ENCODE measurements around the gene CREBZF.
"Not testable (repeated sequence)": the region's sequence is repeated elsewhere in the genome, so short reads cannot be mapped to it uniquely, and the experiment has no call there.

Gene CREBZF

DNA sequence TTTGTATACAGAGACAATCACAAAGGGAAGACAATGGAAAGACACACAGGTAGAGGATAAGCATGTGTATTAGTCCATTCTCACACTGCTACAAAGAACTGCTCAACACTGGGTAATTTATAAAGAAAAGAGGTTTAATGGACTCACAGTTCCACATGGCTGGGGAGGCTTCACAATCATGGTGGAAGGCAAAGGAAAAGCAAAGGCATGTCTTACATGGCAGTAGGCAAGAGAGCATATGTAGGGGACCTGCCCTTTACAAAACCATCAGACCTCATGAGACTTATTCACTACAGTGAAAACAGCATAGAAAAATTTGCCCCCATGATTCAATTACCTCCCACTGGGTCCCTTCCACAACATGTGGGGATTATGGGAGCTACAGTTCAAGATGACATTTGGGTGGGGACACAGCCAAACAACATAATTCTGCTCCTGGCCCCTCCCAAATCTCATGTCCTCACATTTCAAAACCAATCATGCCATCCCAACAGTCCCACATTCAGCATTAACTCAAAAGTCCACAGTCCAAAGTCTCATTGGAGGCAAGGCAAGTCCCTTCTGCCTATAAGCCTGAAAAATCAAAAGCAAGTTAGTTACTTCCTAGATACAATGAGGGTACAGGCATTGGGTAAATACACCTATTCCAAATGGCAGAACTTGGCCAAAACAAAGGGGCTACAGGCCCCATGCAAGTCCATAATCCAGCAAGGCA, 6.2 kb upstream of the CREBZF start:
- not testable (repeated sequence) for DNase-seq

DNA sequence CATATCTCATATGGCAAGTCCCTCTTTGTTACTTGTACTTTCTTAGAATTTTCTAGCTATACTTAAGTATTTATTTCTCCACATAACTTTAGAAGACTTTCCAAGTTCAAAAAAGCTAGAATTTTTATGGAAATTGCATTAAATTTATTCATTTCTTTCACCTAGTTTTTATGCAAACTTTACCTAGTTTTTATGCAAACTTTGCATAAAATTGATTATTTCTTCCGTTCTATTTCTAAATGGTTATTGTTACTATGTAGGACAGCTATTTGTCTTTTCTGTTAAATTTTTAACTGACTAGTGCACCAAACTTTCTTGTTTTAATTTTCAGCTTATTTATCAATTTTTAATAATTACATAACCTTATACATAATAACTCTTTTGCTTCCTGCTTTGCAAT, 3.2 kb upstream of the CREBZF start:
- no peak for DNase-seq

DNA sequence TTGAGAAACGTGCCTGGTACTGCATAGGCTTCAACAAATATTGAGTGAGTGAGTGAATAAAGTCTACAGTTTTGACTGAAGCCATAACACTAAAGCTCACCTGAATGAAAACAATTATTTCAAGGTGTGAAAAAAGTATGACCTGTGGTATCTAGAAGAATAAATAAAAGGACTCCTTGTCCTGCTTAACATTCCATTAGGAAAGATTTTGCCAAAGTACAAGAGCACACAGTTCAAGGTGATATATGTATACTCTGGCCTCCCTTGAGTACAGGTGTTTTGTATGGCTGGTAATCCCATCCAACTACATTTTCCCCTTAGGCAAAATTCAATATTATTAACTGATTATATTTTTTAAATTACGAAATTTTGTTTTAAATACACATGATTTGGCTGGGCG, 1.8 kb upstream of the CREBZF start:
- DNase-seq, result no peak

DNA sequence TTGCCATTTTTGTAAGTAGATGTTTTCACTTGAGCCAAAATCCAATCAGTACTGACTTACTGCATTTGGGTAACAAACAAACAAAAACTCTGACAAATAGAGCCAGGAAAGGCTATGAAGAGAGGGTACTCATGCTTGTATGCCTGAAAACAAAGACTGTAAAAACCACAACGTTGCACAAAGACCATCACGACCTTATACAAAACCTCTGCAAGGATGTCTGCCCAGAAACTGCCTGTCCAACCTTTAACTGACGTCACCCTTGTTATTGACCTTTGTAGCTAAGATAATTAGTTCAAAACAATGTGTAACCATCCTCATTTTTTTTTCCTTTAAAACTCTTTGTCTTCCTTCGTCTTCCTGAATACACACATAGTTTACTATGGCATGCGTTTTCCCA, 804 bp upstream of the CREBZF start:
- DNase-seq, result peak; percentile 29

DNA sequence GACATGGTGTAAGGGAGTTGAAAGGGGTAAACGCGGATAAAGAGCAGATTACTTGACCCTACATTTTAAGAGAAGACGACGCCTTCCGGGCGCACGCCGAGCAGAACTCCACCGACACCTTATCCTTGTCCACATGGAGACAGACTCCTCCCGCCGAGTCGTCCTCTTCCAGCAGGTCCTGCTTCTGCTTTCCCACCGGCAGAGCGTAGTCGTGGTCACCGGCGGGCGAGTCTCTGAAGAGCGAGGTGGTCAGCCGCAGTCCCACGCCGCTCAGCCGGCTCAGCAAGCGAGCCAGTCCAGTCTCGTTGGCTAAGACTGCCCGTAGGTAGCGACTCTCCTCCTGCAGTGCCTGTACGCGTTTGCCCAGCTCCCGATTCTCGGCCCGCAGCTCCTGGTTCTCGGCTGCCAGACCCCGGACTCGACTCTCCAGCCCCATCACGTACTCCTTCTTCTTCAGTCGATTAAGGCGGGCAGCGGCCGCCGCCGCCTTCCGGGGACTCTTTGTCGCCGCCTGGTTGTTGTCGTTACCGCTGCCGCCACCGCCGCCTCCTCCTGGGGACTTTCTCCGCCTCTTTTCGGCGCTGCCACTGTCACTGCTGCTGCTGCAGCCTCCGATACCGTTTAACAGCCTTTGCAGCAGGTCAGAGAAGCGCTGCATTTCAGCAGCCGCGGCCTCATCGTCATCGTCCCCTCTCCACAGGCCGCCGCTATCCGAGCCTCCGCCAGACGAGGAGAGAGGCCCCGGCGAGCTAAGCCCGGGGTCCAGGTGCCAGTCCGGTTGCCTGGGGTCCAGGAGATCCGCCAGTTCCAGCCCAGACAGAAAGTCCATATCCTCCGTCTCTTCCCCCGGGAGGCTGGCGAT, 945 bp downstream of the CREBZF start:
- peak; percentile 92 for DNase-seq

DNA sequence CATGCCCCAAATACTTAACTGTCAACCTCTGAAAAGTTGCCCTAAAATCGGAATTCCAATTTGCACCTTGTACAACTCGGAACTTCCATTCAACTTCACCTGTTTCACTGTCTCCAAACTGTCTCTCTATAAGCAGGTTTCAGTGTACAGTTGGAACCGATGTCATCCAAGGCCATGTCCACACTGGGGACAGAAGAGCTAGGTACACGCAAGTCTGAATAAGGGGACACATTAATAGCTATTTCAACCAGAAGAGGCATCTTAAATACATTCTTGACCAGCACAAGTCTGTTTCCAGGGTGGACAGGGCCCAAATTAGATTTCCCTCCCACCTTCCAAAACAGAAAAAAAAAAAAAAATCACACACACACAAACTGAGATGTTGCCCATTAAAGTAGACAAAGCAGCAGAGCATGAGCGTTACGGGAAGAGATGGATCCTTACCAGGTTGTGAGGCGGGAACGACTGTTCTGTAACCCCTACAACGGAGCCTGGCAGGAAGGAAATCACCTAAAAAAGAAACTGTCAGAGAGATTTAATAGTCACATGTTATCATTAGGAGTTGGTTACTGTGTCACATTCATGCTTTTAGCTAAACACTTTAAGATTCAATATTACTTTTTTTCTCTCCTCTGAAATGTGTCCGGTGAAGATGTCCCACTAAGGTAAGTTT, 1.7 kb downstream of the CREBZF start:
- peak; percentile 35 for DNase-seq

DNA sequence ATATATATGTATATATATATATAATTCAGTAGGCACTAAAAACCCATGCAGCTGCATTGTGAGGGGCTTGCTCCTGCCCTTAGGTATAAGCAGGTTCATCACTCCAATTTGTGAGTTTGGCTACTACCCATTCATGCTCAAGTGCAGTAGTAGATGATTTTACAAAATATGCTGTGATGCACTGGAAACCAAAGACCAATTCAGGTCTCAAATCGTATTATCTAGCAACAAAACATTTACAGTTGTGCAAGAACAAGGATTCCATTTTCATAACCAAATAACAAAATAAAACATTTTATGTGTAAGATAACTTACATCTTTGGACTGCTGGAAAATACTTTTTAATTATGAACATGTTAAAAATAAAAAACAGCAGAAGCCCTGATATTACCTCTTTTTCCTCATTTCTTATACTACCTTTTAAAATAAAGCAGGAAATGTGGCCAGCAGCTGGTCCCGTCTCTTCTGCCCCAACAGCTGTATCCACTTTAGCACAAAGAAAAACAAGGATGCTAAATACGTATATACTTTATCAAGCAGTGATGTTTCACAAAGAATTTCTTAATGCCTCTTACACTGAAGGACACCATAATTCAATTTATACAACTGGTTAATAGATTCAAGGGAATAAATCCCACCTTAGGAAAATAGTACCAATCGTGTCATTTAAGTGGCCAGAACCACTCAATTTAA, 2.8 kb downstream of the CREBZF start:
- DNase-seq, result no peak

DNA sequence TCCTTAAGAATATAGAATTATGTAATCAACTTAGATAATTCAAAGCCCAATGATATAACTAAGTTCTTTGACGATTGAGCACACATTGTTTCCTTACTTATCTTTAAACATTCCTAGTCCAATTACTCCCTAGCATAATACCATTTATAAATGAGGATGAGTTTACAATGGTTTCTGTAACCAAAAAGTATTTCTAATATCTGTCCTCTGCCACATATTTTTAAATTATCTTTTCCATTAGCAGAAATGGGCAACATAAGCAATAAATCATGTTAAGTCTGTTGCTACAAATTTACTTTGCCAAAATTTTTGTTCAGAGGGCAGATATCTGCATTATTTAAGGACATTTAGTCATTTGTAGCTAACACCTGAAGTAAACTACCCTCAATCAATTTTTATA, 6.7 kb downstream of the CREBZF start:
- no peak for DNase-seq

DNA sequence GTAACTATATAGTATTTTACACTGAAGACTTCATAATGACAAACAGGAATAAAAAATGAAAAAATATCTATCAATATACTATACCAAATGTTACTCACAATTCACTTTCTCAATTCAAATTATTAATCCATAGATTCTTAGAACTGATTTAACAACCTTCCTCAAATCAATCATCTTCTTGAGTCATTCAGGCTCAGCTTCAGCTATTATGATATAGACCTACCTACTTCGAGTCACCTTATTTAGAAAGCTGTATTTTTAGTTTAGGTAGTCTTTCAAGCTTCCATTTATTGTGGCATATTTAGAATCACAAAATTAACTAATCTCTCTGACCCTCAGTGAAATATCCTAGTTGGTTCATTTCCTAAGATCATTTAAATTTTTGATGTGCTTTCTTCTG, 8.2 kb downstream of the CREBZF start:
- DNase-seq, result no peak

DNA sequence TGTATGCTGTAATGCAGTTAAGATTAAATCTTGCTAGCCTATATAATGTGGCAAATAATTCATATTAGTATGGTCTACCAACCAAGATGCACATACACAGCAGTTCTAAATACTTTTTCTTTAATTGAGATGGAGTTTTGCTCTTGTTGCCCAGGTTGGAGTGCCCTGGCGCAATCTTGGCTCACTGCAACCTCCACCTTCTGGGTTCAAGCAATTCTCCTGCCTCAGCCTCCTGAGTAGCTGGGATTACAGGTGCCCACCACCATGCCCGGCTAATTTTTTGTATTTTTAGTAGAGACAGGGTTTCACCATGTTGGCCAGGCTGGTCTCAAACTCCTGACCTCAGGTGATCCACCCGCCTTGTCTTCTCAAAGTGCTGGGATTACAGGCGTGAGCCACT, 10.6 kb downstream of the CREBZF start:
- DNase-seq, result not testable (repeated sequence)

DNA sequence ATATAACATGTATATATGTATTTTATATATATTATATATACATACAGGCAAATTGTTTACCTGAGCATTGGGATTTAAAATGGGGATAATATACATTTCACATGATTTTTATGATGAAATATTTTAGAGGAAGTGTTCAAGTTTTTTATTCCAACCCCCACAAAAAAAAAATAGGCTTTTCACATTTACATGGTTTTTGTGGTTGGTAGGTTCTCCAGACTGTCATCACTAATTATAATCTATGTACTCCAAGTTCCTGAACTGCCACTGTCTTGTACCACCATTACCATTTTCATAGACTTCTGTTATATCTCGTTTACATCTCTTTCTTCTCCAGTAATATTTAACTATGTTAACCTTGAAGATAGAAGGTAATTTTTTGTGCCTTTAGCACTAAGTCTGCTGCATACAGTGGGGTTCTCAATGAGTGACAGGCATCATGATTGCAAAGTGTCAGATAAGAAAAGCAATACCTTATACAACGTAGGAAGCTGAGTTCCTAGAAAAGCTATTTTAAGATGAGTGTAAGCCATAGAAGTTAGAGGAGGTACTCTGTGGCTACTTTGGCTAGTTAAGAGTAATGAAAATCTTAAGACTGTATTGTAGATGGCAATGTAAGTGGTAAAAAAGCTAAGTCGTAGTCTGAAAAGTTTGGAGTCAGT, 12.0 kb downstream of the CREBZF start:
- DNase-seq, result no peak

DNA sequence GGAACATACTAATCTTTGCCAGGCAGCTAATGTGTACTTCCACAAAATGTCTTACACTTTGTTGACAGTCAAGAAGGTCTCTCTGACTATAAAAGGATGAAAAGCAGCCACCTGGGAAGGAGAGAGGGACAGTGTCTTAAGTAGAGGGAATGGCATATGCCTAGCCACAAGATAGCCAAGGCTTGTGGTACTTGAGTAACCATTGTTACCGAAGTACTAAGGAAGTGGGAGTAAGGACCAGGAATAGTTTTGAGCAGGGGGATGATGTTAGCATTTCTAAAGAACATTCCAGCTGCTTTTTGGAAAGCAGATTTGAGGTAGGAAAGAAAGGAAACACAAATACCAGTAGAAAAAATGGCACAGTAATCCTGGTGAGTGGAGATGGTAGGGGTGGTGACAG, 13.8 kb downstream of the CREBZF start:
- no peak for DNase-seq

DNA sequence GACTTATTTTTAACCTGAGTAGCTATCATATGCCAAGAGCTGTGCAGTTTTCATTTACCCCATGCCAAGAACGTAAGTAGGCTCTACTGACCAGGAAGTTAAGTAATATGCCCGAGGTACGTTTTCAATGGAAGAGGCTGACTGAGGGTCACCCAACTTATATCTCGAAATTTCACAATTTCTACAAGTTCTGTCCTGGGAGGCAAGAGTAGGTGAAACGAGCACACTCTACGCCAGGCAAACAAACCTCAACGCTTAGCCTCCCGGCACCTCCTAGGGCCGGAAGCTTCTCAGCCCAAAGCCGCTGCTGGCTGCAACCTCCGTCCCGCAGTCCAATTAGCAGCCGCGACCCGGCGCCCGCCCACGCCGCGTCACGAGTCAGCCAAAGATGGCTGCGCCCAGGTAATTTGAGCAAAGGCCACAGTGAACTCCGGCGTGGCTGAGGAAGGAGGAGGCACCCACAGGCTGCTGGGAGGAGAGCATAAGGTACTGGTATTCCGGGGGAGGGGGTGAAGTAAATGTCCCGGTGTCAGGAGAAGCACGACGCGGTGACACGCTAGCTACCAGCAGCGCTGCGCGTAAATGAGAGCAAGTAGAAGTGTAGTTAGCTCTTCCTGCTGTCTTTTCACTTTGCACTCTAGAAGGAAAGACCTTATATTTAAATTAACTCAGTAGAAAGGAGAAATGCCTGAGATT, 17.2 kb downstream of the CREBZF start, which contains the start of gene TMEM126A:
TSS of gene TMEM126A (plus strand) at position 364 of the 696 bp plus-strand sequence. CDS start 2,289 bp downstream, outside the sequence.
- peak; percentile 93 for DNase-seq

DNA sequence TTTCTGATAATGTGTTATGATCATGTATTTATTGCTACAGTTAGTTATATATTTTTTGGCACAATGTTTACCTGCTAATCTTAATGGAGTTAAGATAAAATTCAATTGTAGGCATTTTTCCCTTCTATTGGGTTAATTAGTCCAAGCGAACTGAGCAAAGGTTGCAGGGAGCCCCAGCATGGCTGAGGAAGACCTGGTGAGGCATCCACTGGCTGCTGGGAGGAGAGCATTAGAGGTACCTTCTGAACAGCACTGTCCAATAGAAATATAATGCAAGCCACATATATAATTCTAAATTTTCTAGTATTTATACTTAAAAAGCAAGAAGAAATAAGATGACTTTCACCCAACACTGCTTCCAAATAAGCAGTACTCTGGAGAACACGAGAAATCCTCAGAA, 17.9 kb downstream of the CREBZF start:
- DNase-seq, result no peak

DNA sequence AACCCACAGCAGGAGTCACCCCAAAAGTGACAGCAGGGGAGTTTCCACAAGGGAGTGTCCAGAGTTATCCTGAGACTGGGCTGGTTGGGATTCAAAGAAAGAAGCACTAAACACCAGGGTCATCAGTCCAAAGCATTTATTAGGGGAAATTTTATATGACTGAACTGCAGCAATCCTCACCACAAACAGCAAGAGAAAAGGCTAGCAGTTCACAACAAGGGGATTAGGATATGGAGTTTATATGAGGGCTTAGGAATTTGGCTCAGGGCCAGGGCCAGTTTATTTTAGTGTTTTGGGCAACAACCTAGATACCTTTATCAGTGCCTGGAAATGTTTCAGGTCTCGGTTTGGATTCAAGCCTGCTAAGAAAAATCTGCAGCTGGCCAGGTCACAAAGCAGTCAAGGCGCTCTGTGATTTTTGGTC, 21.7 kb downstream of the CREBZF start:
- no peak for DNase-seq

DNA sequence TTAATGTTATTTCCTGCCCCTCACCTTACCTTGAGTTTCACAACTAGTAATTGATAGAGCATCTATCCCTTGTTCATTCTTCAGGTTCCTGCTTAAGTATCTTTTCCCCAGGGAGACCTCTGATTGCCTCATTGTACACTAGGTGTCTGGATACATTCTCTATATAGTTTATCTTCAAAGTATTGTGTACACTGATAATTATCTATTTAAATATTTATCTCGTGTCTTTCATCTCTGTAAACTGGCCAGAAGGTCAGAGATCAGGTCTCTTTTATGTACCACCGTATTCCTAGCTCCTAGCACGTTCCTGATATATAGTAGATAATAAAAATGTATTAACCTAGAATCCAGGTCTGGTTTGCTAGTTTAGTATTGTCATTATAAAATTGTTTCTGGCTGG, 30.2 kb downstream of the CREBZF start:
- DNase-seq, result no peak

DNA sequence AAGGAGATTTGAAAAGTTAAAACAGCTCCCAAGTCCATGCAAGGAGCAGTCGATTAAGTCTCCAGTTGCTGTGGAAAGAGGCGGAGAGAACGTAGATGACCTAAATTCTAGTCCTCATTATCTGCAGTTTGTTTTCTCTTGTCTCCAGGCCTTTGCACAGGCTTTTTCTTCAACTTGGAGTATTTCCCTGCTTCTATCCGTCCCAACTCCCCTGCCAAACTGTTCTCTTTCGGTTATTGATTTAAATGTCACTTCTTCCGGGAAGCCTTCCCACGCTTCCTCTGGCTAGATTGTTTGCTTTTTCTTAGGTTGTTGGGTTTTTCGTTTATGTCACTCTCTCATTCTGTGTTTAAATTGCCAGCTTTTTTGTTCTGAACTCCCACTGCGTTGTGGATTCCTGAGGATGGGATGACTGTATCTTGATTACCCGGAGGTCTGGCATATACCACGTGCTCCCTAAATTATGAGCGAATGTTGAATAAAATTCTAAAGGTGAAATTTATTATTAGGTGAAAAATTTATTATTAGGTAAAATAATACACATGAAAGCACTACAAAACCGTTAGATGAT, 36.1 kb downstream of the CREBZF start:
- DNase-seq, result no peak

DNA sequence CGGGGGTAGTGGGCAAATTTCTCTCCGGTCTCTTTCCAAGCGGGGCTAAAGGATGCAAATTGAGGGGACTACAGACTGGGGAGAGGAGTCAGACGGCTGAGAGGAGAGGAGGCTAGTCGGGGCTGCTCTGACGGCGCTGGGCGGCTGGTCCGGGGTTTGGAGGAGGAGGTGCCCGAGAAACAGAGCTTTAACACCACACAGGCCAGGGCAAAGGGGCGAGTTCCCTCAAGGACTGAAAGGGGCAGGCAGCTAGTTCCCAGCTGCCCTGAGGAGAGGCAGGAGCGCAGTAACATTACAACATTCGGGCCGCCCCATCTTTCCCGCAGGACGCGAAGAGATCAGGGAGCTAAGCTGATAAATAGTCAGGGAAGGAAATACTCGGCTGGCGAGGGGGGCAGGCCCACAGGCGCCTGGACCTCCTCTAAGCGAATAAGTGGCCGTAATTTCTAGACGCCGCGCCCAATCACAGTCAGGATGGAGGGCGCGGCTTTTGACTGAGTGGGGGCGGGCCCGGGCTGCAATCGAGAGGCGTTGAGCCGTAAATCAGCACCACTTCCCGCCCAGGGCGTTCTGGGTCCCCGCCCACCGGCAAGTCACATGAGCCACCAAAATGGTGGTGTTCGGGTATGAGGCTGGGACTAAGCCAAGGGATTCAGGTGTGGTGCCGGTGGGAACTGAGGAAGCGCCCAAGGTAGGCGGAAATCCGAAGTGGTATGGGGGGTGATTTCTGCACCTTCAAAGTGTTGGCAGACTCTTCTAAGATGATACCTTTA, 36.7 kb downstream of the CREBZF start, which contains the start of gene TMEM126B:
TSS of gene TMEM126B (plus strand) at position 596 of the 773 bp plus-strand sequence. CDS start at position 611, 15 bp downstream.
- peak; percentile 96 for DNase-seq

DNA sequence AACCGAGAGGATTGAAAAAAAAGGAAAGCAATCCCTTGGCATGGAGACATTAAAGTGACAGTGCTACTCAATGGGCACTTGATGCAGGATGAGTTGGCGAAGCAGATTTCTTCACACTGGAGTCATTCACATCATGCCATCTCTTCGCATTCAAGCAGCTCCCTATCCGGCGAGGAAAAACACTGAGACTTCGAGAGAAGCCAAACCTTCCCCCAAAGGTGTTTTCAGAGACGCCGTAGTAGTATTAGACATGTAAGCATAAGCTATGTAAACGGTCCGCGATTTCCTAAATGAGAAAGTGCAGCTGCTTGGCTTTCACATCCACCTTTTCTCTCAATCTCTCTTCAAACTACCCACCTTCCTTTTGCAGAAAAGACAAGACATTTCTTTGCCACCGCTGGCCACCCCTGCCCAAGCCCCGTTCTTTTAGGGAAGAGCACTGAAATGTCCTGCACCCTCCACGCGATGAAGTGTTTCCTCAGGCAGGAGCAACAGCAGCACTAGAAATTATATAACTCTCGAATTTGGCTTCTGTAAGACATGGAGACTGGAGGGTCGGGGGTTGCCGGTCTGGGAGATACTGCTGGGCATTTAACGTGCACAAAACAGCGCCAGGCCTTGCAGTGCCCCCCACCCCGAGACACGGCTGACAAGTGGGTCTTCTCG, 37.5 kb downstream of the CREBZF start, which contains the start of gene DLG2:
TSS of gene DLG2 (minus strand) at position 13 of the 666 bp plus-strand sequence.
- DNase-seq, result no peak

DNA sequence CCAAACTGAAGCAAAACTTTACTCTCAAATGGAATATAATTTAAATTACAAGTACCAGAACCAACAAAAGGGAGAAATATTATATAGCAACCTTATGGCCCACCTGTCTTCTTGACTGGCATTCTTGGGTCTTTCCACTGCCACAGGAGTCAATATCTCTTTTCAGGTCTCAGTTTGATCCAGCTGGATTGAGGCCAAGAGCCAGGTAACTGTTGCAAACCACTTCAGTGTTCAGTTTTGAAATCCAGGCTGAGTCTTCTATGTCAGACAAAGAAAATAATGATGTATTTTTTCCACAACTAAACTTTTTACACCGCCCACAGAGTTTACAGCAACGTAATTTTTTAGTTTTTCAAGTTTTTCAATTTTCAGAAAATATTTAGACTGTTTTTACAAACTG, 38.4 kb downstream of the CREBZF start:
- DNase-seq, result no peak

Measured in retina (tissue), 1 donor.